Inflammatory macrophage (primary cell): ENCODE results near the gene MYOM1.
A peak's percentile ranks its signal among the peaks of the same experiment; 100 is the strongest.

Source experiments
- DNase-seq, 2 donors: peaks; one replicate each; pipeline ENCODE4 v3.0.0-alpha.2; 2020 to 2022

MYOM1 gene

GRCh38 chr18:3150274-3150673 lies 69.5 kb downstream of the MYOM1 start:
- DNase-seq, result no peak

DNA sequence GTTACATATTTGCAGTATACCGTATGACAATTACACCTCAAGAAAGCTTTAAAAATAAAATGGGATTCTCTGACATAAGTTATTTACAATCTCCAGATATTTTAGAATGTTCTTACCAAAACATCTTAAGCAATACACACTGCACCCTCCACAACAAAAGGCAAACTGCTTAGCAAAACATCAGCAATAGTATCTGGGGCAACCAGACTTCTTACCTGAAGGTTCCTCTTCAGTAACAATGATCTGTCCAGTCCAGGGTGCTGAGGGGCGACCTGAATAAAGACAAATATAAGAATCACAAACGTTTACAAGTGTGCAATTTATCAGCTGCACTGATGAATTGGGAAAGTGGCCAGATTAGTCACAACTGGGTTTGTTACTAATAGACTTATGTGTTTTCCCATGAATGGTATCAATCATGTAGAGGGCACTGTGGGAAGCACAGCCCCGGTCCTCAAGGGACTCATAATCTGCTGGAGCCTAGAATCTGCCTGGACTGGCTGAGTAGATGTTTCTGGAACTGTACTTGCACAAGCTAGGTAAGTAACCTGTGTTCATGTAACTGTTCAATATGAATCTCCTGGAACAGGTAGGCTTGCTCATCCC lies 70.7 kb downstream of the MYOM1 start:
- no peak for DNase-seq

- no peak for DNase-seq
These were observed 71.7 kb downstream of the MYOM1 start for GRCh38 chr18:3147935-3148554.

DNA sequence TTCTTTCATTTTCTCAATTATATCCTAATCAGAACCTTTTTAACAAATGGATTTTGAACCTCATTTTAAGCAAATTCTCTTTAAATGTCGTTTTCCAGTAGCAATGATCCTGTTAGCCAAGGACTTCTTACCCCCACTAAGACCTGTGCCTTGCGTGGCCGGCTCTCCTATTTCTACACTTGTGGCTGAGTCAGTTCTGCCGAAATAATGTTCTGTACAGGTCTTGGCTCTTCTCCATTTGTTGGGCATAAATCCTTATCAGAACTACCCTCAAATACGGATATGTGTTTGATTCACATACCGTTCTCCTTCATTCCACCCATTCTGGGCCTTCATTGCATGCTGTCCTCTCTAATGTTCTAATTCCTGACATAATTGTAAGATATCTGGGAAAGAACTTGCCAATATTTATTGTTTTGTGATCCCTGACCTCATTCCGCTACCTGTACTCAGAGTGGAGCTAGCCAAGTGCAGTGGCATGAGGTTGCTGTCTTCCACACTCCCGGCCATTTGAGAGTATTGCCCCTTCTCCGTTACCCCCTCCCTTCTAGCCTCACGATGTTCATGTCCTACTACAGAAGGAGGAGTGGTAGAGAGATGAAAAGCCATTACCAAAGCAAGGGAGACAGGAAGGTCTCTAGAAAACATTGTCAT lies 78.7 kb downstream of the MYOM1 start:
- DNase-seq, result no peak

DNA sequence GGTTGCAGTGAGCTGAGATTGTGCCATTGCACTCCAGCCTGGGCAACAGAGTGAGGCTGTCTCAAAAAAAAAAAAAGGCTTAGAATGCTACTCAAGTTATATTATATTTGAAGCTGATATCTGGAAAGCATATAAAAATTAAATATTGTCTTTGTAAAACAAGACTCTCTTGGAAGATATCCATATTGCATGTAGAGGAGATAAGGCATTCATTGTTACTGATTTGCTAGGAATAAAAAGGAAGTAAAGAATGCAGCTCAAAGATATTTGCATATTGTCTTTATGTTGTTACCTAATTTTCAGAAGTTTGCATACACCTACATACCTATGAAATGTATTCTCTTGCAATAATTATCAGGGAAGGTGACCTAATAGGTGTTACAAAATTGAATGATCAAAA lies 79.4 kb downstream of the MYOM1 start:
- DNase-seq, result no peak

DNA sequence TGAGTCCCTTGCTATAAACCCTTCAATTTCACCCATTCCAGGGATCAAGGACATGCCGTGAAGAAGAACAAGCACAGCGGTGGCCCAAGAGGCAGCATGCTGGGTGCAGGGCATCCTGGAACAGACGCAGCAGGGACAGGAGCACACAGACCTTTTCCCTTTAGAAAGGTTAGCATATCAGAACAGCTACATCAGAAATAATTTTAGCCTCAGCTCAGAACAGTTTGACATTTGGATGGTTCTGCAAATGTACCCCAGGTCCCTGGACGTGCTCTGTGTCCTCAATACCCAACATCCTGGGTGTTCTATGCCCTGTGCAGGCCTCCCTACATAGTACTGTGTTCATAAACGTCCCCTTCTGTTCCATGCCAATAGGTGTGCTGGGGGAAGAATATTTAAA lies 80.4 kb downstream of the MYOM1 start:
- no peak for DNase-seq

DNA sequence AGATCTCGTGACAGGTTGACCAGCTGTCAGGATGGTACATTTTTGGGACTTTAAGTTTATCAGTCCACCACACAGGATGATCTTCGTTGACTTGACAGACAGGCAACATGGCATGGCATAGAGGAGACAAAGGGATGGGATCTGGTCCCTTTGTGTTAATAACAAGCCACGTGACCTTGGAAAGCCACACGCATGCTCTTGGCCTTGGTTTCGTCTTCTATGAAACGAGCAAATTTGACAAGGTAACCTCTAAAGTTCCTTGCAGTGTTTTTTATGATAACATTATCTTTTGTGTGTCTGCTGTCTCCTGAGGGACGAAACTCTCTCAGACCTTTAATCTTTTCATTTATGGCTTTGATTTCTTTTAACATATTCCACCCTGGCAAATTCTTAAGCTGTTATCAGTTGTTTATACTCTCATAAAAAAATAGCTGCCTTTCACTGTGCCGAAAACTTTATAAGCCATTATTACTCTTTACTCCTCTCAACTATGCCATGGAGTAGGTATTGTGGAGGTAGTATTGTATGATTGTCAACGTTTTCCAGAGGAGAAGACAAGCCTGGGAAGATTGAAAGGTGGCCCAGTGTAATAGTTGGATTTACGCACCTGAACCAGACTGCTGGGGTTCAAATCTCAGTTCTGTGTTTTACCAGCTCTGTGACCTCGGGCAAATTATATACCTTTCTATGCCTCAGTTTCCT lies 81.3 kb downstream of the MYOM1 start:
- DNase-seq, result no peak

GRCh38 chr18:3135536-3135935 lies 84.2 kb downstream of the MYOM1 start:
- DNase-seq, result no peak

DNA sequence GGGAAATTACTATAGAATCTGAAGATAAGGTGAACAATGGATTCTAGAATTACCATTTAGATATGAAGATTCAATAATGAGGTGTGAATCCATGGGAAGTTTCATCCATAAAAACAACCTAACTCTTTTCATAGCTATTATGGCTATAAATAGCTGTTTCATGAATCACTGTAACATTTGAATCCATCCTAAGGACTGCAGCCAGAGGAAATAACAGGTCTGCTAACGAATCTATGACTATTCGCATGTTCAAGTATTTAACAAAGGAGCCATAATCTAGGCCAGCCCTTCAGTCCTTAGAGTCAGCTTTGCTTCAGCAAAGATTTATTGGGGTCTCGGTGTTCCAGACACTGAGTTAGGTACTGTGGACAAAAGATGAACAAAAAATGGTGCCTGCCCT lies 87.1 kb downstream of the MYOM1 start:
- no peak for DNase-seq

GRCh38 chr18:3130344-3130743 lies 89.4 kb downstream of the MYOM1 start:
- DNase-seq, result no peak

DNA sequence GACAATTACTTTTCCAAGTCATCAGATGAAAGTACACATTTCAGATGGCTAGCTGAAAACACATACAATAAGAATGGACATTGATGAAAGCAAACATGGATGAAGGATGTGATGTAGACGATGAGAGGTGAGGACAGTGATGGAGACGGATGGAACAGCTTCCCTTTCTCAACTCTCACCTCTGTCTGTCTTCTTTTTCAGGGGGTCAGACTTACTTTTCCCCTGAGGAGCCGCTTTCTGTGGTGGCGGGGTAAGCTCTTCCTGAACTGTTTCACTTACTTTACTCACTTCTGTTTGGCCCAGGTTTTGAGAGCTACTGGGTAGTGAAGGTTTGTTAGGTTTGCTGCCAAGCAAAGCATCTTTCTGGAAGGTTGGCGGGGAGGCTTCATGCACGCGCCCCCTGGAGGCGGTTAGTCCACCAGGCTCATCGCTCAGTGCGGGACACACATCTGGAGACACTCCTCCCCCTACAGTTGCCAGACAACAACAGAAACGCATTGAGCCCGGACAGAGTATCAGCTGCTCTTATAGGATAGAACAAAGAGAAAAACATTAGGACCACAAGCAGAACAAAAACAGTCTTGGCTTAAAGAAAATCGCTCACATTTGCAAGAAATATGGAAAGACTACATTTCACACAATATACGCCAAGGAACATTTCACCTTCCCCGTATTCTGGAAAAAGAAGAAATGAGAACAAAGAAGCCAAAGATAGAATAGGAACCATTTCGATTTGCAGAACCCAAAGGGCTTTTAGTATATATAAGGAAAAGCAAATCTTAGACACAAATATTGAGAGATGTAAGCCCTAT lies 90.5 kb downstream of the MYOM1 start:
- DNase-seq, result peak; percentile 79 to 83

DNA sequence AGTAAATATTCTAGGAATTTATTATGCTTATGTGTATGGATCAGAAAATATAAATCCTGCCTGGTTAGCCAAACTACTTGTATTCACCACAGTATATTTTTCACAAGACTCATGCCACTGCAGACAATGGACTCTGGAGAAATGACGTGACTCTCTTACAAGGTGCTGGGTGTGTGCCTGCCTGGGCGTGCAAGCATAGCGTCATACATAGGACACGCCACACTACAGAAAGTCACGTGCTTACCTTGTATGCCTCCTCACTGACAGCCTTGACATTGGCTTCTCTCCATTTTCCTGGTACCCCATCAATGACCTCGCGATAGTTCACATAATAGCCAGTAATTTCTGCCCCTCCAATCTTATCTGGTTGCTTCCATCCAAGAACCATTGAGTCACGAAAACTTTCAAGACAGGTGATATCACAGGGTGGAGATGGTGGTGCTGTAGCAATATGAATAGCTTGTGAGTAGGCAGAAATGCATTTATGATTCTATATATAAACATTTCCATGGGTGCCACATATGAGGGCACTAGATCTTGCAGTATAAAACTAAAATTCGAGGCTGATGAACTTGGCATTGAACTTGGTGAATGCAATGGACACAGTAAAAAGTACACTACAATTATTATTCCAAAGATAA lies 93.2 kb downstream of the MYOM1 start:
- no peak for DNase-seq

- DNase-seq, result no peak
These were observed 94.9 kb downstream of the MYOM1 start for GRCh38 chr18:3124822-3125221.

GRCh38 chr18:3122851-3123250 lies 96.9 kb downstream of the MYOM1 start:
- DNase-seq, result no peak

DNA sequence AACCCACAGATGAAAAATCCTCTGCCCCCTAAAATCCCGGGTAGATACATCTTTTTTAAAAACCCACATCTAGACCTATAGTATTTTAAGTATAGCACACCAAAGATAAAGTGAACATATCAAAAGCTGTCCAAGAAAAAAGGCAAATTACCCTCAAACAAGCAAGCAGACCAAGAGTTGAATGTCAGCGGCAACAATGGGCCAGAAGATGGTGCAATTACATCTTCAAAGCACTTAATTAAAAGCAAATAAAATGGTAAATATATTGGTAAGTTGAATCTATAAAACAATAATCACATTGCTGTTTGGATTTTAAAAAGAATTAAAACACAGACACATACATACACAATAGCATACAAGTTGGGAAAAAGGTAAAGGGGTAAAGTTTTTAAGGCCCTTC lies 98.5 kb downstream of the MYOM1 start:
- no peak for DNase-seq

DNA sequence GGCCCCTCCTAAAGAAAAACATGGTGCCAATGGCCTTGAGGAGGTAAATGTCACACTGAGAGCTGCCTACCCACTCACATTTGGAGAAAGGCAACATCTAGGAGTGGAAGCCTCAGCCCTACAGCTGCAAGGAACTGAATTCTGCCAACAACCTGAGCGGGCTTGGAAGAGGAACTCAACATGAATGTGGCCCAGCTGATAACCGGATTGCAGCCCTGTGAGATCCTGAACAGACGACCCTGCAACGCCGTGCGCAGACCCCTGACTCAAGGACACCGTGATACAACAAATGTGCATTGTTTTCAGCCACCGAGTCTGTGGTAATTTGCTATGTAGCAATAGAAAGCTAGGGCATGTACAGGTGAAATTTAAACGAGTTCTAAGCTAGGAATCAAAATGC lies 99.4 kb downstream of the MYOM1 start:
- no peak for DNase-seq

- DNase-seq, result peak in 1 of 2 donors; percentile 26
These were observed 100.1 kb downstream of the MYOM1 start for GRCh38 chr18:3119401-3120341.

DNA sequence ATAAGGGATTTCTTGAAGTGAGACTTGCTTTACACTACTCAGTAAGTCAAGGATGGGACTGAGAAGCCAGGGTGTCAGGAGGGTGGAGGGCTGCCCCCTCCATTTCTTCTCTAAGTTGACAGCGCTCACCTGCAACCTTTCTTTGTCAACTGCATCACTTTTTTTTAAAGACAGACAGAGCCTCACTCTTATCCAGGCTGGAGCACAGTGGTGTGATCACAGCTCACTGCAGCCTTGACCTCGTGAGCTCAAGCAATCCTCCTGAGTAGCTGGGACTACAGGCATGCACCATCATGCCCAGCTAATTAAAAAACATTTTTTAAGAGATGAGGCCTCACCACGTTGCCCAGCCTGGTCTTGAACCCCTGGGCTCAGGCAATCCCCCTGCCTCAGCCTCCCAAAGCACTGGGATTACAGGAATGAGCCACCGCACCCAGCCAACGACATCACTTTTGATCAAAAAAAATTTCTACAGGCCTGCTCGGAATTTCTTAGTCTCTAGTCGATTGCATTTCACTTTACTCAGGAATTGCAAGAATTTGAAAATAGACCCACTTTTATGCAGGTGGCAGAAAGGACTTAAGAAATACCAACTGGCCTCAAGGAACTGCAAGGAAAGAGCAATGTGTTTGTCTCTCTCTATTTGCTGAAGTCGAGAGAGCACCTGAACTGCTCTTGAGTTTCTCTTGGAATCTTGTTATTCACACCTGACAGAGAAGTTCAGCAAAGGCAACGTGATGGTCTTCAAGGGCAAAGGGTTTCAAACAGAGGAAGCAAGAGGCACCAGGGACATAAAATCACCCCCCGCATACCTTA lies 101.4 kb downstream of the MYOM1 start:
- no peak for DNase-seq

DNA sequence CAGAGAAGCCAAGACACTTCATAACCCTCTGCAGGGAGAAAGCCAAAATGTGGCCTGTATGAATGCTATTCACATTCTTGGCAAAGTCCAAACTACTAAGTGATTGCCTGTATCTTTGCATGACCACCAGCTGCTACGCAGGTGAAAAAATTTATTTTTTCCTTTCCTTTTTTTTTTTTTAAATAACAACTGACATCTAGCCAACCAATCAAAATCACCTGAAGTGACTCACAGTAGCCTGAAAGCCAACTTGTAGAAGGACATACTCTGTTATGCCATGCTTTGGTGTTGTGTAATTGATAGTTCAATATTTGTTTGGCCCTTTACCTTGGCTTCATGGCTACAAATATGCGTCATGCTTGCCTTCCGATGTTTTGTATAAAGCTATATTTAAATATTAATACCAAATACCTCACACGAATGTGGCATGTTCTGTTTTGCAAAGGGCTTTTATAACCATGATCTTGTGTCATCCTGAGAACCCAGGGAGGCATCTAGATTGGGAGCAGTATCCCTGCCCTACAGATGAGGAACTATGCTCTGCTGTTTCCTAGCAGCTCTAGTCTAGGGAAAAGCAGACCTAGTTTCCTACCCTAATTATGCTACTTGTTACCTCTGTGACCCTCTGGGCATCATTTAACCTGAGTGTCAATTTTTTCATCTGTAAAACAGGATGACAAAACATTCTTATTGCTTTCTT lies 102.1 kb downstream of the MYOM1 start:
- no peak for DNase-seq
